GM18870 (cell line): Measurements from ENCODE around the gene SOS2.

Source experiments
- ATAC-seq: cut with Tn5 transposase; IDR thresholded peaks from one replicate; pipeline ENCODE4 v1.9.1; 2021; ENCODE audit warnings: moderate library complexity; ENCODE audit not compliant: unreplicated experiment

The SOS2 gene

DNA sequence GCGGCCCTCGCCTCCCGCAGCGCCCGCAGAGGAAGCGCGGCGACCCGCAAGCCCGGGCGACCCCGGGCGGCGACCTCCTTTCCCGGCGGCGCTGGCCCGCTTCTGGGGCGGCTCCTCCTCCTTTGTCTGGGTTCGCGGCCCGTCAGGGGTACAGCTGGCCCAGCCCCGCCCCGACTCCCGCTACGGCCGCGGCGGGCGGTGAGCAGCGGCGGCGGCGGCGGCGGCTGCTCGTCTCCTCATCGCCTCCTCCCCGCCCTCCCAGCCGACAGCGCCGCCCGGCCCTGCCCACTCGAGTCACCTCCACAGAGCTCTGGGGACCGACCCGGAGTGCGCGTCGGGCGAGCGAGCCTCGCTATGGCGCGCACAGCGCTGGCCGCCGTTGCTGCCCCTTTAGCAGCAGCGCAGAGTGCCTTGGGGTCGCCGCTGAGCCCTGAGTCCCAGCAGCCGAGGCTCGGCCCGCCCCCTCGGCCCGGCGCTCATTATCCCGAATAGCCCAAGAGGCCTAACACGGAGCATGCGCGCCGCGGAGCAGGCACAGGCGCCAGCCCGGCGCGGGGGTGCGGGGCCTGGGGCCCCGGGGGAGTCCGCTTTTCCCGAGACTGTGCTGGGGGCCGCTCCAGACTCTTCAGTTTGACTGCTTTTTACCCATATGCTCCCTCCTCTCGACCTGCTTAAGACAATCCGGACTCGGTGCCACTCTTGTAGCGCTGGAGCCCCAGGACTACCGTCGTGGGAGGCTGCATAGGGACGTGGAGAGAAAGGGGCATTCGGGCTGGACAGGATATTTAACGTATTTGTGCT is at the start of gene SOS2:
SOS2 (minus strand) TSS at position 104 of the 801 bp plus-strand sequence. CDS start 295 bp downstream, outside the sequence.
- ATAC-seq = peak; percentile 77

DNA sequence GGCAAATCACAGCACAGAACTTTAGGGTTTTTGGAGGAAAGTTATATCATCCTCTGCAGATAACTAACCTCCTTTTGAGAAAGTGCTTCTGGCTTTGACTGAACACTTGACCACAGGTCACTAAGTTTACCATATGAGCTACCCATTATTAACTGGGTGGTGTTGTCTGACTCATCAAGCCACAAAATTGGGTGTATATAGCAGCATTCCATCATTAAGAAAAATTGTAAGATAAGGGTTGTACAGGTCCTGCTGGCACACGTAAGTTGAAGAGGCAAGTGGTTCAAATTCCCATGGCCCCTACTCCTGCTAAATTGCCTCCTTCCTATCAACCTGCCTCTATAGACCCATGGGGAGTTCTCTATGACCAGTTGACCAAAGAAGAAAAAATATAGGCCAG is 41.1 kb upstream of the SOS2 start:
- ATAC-seq = no peak

DNA sequence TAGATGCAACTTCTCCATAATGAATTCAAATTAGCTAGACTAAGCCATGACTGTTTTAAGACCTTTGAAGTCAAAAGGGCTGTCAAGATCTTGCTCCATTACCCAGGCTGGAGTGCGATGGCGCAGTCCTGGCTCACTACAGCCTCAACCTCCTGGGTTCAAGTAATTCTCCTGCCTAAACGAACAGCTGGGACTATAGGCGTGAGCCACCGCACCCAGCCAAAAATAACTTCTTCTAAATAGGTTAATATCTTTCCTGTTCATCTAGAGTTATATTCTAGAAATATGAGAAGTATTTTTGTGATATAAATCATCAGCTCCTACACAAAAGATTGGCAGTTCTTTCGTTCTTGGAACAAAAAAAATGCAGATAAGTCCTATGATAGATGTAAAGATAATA is 39.6 kb upstream of the SOS2 start:
- no peak for ATAC-seq

DNA sequence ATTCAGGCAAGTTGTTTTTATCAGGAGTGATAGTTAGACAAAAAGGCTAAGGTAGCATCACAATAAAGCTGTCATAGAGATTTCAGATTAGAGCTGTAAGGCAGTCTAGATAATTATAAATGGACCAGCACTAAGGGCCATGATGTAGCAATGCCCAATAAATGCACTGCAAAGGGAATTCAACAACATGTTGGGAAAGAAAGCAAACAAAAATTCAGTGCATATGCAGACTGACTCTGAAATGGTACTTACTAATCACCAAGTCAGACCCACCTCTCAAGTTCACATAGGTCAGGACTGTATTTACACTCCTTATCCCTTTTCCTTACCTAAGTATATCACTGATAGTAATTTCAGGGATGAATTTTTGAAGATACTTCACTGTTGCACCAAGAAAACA is 33.7 kb upstream of the SOS2 start:
- no peak for ATAC-seq

DNA sequence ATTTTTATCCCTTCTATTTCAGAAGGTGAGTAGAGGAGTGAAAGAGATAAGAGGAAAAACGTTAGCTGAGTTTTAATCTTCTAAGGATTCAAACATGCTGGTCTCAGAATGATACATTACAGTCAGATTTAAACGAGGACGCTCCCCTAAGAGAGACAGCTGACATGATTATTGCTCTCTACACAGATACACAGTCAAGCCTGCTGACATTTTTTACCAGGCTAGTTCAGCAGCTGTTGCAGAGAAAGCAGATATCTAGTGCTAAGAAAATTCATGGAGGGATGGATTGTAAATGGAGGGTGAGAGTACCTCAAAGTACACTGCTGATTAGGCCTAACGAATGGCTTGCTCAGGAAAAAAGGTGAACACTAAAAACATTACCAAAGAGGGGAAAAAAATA is 31.9 kb upstream of the SOS2 start:
- ATAC-seq = no peak

DNA sequence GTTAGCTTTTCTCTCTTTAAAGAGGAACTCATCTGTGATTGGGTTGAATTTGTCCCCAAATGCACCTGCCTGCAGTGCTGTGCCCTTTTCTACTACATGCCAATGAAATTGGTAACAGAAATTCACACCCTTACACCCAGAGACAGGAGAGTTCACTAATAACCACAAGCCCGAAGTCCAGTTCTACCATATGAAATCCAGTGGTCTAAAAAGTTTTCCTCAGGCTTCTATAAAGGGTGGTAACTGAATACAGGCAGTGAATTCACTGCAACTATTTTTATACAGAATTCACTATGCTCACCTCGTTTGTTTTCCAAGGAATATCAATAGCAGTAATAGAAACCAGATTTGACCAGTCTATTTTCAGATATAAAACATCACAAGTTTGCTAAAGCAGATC is 31.5 kb upstream of the SOS2 start:
- no peak for ATAC-seq

DNA sequence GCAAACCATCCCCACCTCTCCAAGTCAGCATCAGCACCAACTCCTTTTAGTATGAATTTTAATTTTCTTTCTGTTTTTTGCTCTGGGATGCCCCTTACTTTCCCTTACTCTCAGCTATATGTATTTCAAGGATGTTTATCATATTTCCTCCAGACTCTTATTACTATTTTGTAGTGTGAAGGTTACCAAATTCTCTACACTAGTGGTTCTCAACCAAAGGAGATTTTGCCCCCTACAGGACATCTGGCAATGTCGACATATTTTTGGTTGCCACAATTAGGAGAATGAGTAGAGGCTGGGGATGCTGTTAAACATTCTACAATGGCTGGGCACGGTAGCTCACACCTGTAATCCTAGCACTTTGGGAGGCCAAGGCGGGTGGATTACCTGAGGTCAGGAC is 29.1 kb upstream of the SOS2 start:
- ATAC-seq = no peak

DNA sequence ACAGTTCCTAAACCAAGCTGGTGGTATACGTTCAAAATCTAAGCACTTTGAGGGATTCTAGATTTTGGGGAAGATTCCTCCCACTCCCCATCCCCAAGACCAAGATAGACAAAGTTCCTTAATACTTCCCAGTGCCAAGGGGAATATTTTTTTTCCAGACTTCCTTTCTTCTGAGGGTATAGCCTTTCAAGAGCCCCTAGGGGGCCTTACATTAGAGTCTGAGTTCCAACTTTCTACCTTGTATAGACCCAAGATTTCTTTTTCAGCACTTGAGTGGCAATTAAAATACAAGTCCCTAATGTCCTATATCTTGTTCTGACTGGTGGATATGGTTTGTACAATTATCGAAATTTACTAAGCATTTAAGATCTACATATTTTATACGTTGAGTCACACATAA is 28.7 kb upstream of the SOS2 start:
- ATAC-seq = no peak

DNA sequence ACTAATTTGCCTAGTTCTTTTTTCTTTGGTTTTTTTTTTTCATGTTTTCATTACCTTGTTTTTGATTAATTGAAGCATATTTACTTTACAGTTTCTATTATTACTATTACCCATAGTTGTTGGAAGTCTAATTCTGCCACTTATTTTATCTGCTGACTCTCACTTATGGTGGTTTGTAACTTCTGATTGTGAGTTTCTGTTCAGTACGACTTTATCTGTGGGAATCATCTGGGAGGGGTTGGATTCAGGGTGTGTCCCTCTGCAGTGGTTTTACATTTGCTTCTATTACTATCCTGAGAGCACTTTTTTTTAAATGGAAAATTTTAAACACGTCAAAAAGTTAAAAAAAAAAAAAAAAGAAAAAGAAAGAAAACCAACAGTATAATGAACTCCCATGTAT is 26.4 kb upstream of the SOS2 start:
- ATAC-seq = no peak

DNA sequence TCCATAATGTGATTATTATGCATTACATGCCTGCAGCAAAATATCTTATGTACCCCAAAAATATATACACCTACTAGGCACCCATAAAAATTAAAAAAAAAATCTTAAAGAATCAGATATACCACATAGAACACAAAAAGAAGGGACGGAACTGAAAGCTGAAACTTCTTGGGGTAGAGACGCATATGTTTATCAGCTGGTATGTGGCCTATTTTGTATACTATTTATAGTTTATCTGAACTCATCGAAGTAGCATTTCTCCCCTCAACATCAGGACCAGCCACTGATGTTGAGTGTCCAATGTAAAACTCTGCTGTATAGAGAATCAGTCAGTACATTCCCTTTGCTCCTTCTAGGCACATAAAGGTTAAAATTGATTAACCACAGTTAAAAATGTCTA is 22.9 kb upstream of the SOS2 start:
- no peak for ATAC-seq

DNA sequence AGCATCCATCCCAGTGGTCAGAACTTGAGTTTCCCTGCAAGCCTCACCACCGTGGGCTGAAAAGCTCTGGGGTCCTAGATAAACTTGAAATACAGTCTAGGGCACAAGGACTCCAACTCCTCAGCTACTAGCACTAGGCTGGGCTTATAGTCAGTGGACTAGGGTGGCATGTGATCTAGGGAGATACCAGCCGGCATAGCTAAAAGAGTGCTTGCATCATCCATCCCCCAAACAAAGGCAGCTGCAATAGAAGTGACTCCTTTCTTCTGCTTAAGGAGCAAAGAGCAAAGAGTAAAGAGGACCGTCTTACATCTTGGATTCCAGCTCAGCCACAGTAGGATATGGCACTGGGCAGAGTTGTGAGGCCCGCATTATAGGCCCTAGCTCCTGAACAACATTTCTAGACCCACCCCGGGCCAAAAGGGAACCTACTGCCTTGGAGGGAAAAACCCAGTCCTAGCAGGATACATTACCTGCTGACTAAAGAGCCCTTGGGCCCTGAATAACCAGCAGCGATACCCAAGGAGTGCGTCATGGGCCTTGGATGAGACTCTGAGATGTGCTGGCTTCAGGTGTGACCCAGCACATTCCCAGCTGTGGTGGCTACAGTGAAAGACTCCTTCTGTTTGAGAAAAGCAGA is 17.9 kb upstream of the SOS2 start:
- no peak for ATAC-seq

DNA sequence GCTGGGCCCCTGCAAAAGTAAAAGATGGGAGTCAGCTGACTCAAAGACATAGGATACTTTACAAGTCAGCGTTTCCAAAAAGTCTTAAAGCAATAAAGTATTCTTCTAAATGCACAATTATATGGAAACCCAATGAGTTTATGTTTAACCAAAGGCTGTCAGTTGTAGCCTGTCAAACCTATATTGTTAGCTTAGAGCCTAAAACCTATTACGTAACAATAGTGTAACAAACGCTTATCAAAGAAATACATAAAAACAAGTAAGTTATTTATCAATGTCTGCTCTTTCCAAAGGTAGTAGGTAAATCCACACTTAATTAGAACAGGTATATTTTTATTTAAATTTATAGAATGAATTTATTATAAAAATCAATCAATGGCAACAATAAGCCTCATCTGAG is 15.9 kb upstream of the SOS2 start:
- no peak for ATAC-seq

DNA sequence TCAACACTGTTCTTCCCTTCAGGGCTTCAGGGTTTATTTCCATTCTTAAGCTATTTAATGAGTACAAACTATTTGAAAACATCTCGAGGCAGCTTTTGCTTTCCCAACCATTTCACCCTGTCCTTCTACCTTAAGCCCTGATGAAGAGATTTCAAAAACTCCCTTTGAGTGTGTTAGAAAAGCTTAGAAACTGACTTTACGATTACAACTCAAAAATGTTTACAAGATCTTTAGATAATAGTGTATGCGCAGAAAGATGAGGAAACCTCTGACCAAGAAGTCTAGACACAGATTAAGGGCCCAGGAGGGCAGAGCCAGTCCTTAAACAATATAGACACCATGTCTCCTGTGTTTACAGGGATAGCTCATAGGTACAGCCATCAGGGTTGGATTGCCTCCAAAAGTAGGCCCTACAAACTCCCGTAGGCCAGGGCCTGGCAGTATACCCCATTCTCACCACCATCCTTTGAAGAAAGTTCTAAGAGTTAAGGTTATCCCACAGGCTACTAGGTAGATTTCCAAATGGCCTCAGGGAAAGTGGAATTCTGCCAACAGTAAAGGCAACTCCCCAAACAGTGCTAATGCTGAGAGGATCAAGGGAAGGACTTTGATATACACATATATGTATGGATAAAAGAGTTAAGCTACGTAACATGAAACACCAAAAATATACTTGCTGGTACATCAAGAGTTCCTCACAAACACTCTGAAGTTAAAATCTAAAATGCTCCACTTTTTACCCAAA is 11.4 kb upstream of the SOS2 start:
- no peak for ATAC-seq

DNA sequence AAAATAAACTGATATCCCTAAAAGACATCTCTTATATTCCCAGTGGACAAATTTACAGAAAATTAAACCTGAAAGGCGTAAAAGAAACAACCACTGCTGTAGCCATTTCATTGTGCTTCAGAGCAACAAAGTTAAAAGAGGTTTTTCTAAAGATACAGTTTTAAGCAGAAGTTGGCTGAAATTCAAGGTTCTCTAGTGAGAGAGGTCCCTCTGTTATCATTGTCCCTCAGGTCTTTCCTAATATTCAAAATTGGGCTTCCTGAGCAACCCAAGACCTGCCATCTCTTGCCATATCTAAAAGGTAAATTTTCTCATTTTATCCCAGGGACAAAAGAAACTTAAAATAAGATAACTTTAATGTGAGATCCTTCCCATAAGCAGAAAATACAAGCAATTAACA is 10.7 kb upstream of the SOS2 start:
- ATAC-seq = no peak

DNA sequence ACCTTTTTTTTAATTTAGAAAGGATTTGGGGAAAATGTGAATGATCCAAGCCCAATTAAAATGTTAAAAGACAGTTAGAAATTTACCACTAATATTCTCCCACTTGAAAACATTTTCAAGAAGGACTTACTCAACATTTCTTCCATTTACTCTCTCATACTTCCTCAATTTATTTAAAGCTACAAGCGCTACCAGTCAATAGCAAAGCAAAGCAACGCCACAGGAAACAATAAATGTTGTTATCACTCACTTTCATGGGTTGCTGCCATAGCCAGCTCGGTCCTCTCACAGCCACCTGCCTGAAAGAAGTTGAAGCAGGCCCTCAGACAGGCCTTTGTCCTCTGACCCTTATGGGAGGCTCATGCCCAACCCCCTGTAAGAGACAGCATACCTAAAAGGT is 6.0 kb upstream of the SOS2 start:
- ATAC-seq = no peak

DNA sequence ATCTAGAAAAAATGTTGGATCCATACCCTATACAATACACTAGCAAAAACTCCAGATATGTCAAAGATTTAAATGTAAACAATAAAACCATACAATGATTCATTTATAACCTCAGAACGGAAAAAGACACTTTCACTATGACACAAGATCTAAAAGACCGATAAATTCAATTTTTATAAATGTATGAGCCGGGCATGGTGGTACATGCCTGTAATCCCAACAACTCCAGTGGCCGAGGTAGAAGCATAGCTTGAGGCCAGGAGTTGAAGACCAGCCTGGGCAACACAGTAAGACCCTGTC is 2.5 kb upstream of the SOS2 start:
- no peak for ATAC-seq

DNA sequence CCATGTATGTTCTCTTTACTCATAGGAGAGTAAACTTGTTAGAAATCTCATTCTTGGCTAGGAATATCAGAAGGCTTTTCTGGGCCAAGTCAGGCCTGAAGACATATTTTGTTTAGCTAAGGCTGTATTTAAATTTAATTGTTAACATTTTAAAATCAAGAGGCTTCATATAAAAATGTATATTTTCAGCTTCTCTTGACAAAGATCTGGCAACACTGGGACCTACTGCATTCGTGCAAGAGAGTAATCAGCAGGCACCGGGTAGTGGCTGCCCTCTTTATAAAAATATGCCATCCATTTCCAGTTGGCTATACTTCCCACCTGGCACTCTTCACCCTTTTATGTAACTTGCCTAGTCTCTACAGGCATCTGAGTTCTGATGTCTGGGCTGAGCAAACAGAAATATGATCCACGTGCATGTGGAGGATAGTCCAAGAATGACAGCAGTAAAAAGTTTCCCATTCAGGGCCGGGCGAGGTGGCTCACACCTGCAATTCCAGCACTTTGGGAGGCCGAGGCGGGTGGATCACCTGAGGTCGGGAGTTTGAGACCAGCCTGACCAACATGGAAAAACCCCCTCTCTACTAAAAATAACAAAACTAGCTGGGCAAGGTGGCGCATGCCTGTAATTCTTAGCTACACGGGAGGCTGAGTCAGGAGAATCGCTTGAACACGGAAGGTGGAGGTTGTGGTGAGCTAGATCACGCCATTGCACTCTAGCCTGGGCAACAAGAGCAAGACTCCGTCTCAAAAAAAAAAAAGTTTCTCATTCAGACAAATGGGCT is 2.0 kb upstream of the SOS2 start:
- no peak for ATAC-seq

DNA sequence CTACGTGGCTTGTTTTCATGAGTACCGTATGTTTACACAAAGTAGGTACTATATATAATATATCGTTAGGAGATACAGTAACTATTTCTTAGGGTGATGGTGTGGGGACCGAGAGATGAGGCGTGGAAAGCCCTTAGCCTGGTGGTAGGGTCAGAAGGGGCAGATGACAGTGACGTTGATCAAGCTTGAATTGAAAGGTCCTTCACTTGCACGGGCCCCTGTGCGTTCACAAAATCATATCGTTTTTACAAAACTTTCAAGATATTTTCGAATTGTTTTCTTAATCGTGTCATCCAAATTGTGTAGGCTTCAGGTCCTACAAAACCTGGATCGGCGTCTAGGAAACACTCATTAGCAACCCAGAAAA is 881 bp upstream of the SOS2 start:
- ATAC-seq = no peak

DNA sequence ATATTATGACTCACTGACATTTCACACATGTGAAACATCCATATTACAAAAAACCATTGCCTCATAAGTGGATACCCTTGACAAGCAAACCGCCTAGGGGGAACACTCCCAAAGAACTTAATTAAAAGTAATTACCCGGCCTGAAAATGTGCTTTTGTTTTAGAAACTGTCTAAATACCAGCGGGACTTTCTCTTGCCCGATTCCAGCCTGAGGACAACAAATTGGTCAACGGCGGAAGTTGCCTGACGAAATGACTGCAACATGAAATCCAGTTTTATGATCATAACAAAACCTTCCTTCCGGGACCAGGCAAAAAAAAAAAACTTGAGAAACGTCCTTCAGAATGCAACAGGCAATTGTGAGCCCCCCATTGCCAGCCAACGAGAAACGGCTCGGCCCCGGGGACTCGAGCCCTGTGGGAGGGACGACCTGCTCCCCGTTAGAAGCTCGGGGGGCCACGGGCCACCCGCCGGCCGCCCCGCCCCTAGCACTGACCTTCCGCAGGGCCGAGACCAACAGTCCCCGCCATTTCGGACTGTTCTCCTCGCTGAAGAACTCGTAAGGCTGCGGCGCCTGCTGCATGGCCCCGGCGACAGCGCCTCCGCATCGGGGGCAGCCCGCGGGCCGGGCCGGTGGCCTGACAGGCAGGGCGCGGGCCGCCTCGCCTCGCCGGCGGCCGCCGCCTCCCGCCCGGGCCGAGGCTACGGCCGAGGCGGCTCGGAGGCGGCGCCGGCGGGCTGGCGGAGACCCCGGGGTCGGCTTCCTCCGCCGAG is 490 bp downstream of the SOS2 start:
- peak; percentile 26 for ATAC-seq

DNA sequence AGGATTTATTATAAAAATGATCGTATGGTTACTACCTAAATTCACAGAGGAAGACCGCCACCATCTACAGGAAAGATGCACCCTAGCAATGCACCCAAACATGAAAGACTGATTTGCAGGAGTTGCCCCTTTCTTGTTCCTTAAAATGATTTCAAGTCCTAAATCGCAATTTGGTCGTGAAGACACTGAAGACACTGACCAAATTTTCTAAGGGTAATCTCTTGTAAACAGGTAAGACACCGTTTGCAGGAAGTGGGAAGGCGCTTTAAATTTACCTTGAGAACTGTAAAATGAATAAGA is 1.0 kb downstream of the SOS2 start:
- ATAC-seq = no peak

DNA sequence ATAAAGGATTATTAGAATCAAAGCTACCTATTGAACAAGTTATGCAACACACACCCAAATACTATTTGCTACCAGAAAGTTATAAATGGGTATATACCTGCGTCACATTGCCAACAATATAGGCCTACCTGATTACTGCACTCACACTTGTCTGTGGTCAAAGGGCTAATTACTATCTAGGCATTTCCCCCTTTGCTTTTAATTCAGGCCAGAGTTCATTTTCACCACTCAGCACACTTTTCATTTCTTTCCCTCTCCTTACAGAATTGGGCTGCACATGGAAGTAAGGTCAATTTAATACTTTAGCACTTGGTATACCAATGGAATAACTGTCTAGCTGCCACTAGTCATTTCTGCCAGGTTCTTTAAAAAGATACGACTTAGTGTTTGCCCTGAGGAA is 1.7 kb downstream of the SOS2 start:
- no peak for ATAC-seq
